ENCODE data around the gene SPECC1L.

The SPECC1L gene

GRCh38 chr22:24442352-24442744, 171.7 kb downstream of the SPECC1L start:
- no peak for DNase-seq (ENCODE audit: low read depth in 2 of 2)

GRCh38 chr22:24443668-24444067, 173.0 kb downstream of the SPECC1L start:
- DNase-seq (ENCODE audit: low read depth in 2 of 2) = no peak

GRCh38 chr22:24444251-24444650, 173.6 kb downstream of the SPECC1L start:
- no peak for DNase-seq (ENCODE audit: low read depth in 2 of 2)

- no peak for DNase-seq (ENCODE audit: low read depth in 2 of 2)
These were observed 174.3 kb downstream of the SPECC1L start for GRCh38 chr22:24444729-24445466.

- no peak for DNase-seq (ENCODE audit: low read depth in 2 of 2)
These were observed 175.0 kb downstream of the SPECC1L start for GRCh38 chr22:24445481-24446259.

- DNase-seq (ENCODE audit: low read depth in 2 of 2) = no peak
These were observed 175.6 kb downstream of the SPECC1L start for GRCh38 chr22:24446260-24446611.

- DNase-seq (ENCODE audit: low read depth in 2 of 2) = no peak
These were observed 180.0 kb downstream of the SPECC1L start for GRCh38 chr22:24450610-24451009.

- no peak for DNase-seq (ENCODE audit: low read depth in 2 of 2)
These were observed 180.5 kb downstream of the SPECC1L start for GRCh38 chr22:24451162-24451561.

- no peak for DNase-seq (ENCODE audit: low read depth in 2 of 2)
These were observed 183.2 kb downstream of the SPECC1L start for GRCh38 chr22:24453853-24454252.

GRCh38 chr22:24455039-24455438, 184.4 kb downstream of the SPECC1L start:
- DNase-seq (ENCODE audit: low read depth in 2 of 2) = no peak

- DNase-seq (ENCODE audit: low read depth in 2 of 2) = no peak
These were observed 185.3 kb downstream of the SPECC1L start for GRCh38 chr22:24455751-24456426.

GRCh38 chr22:24457894-24458420, 187.3 kb downstream of the SPECC1L start:
- DNase-seq (ENCODE audit: low read depth in 2 of 2) = no peak

GRCh38 chr22:24459911-24460310, 189.3 kb downstream of the SPECC1L start:
- no peak for DNase-seq (ENCODE audit: low read depth in 2 of 2)

GRCh38 chr22:24460418-24461089, 189.9 kb downstream of the SPECC1L start:
- DNase-seq (ENCODE audit: low read depth in 2 of 2) = no peak

- DNase-seq (ENCODE audit: low read depth in 2 of 2) = no peak
These were observed 192.6 kb downstream of the SPECC1L start for GRCh38 chr22:24463071-24463760.

- no peak for DNase-seq (ENCODE audit: low read depth in 2 of 2)
These were observed 194.9 kb downstream of the SPECC1L start for GRCh38 chr22:24465566-24465965.

- DNase-seq (ENCODE audit: low read depth in 2 of 2) = no peak
These were observed 195.3 kb downstream of the SPECC1L start for GRCh38 chr22:24465975-24466374.

GRCh38 chr22:24466716-24467328, 196.2 kb downstream of the SPECC1L start:
- no peak for DNase-seq (ENCODE audit: low read depth in 2 of 2)

- no peak for DNase-seq (ENCODE audit: low read depth in 2 of 2)
These were observed 196.7 kb downstream of the SPECC1L start for GRCh38 chr22:24467340-24467739.

Data from activated CD4-positive, alpha-beta T cell treated with anti-CD3 and anti-CD28 coated beads for 24 hours (primary cell).